ENCODE results near the gene PRDX5.
A peak's percentile ranks its signal among the peaks of the same experiment; 100 is the strongest.

The PRDX5 gene

GRCh38 chr11:64276653-64277431 is 41.1 kb upstream of the PRDX5 start:
- DNase-seq (ENCODE audit: extremely low read depth, insufficient read length): peak; percentile 2
- Histone ChIP-seq H3K36me3 (ENCODE audit: control insufficient read depth, insufficient read depth, low read length) (peaks cover 12% of the 10 kb centered on the region), H3K27me3 (replicated peaks; ENCODE audit: control insufficient read depth, insufficient read depth, low read length) (no peaks in the 10 kb centered on the region), H3K4me3 (replicated peaks; ENCODE audit: low read depth, low read length) (no peak overlapping the region)
- no peak for TF ChIP-seq CTCF (IDR thresholded peaks at IDR 0.05; ENCODE audit: insufficient read depth, low read length, poor library complexity, severe bottlenecking)

- Histone ChIP-seq H3K4me3 (replicated peaks; ENCODE audit: low read depth, low read length) (no peak overlapping the region), H3K27me3 (replicated peaks; ENCODE audit: control insufficient read depth, insufficient read depth, low read length) (no peaks in the 10 kb centered on the region), H3K36me3 (ENCODE audit: control insufficient read depth, insufficient read depth, low read length) (peaks cover 14% of the 10 kb centered on the region)
- no peak for TF ChIP-seq CTCF (IDR thresholded peaks at IDR 0.05; ENCODE audit: insufficient read depth, low read length, poor library complexity, severe bottlenecking)
- DNase-seq (ENCODE audit: extremely low read depth, insufficient read length): peak; percentile 0
Measured at GRCh38 chr11:64278576-64279190, 39.2 kb upstream of the PRDX5 start.

GRCh38 chr11:64281957-64282770 is 35.8 kb upstream of the PRDX5 start:
- TF ChIP-seq CTCF (IDR thresholded peaks at IDR 0.05; ENCODE audit: insufficient read depth, low read length, poor library complexity, severe bottlenecking): no peak
- H3K36me3 ChIP-seq (ENCODE audit: control insufficient read depth, insufficient read depth, low read length): peaks cover 10% of the 10 kb centered on the region
- H3K4me3 ChIP-seq (replicated peaks; ENCODE audit: low read depth, low read length): no peak overlapping the region
- DNase-seq (ENCODE audit: extremely low read depth, insufficient read length): no peak
- H3K27me3 ChIP-seq (replicated peaks; ENCODE audit: control insufficient read depth, insufficient read depth, low read length): no peaks in the 10 kb centered on the region

GRCh38 chr11:64283092-64283491 is 34.8 kb upstream of the PRDX5 start:
- Histone ChIP-seq H3K27me3 (replicated peaks; ENCODE audit: control insufficient read depth, insufficient read depth, low read length) (no peaks in the 10 kb centered on the region), H3K36me3 (ENCODE audit: control insufficient read depth, insufficient read depth, low read length) (peaks cover 8% of the 10 kb centered on the region), H3K4me3 (replicated peaks; ENCODE audit: low read depth, low read length) (no peak overlapping the region)
- DNase-seq (ENCODE audit: extremely low read depth, insufficient read length): no peak
- TF ChIP-seq CTCF (IDR thresholded peaks at IDR 0.05; ENCODE audit: insufficient read depth, low read length, poor library complexity, severe bottlenecking): no peak

GRCh38 chr11:64284048-64284961 is 33.6 kb upstream of the PRDX5 start, which contains the start of gene BAD:
Gene BAD, minus strand, starts transcription at chr11:64284665. Its CDS starts 297 bp downstream, at chr11:64284368.
- peak; percentile 91 for DNase-seq (ENCODE audit: extremely low read depth, insufficient read length)
- Histone ChIP-seq H3K36me3 (ENCODE audit: control insufficient read depth, insufficient read depth, low read length) (peaks cover 2% of the 10 kb centered on the region; the same call in 1 of the 2 replicates), H3K27me3 (replicated peaks; ENCODE audit: control insufficient read depth, insufficient read depth, low read length) (no peaks in the 10 kb centered on the region), H3K4me3 (replicated peaks; ENCODE audit: low read depth, low read length) (peak within 1 kb of the TSS; percentile 64)
- no peak for TF ChIP-seq CTCF (IDR thresholded peaks at IDR 0.05; ENCODE audit: insufficient read depth, low read length, poor library complexity, severe bottlenecking)
